PFSK-1 (cell line): Measurements from ENCODE around the gene TMEM250.

ENCODE experiments used
- POLR2AphosphoS5 ChIP-seq: IDR thresholded peaks from 2 replicates; pipeline ENCODE4 v1.6.1; 2012; ENCODE audit warnings: low read depth, mild to moderate bottlenecking, control low read depth, low read length, moderate library complexity
- REST ChIP-seq, 2 experiments: IDR thresholded peaks; 2 replicates each; pipeline versions ENCODE4 v1.6.1 to v1.8.0; 2011 to 2012; ENCODE audit warnings: low read depth in 2 of 2, low read length in 2 of 2, control low read depth in 1 of 2, inconsistent platforms in 1 of 2, mild to moderate bottlenecking in 1 of 2, moderate library complexity in 1 of 2; ENCODE audit not compliant: insufficient read depth in 1 of 2
- SIN3A ChIP-seq: IDR thresholded peaks from 2 replicates; pipeline ENCODE4 v1.6.1; 2012; ENCODE audit warnings: mild to moderate bottlenecking, low read length, moderate library complexity, borderline replicate concordance; ENCODE audit not compliant: insufficient read depth
- TAF1 ChIP-seq: IDR thresholded peaks from 2 replicates; pipeline ENCODE4 v1.6.1; 2012; ENCODE audit warnings: low read length, control low read depth, borderline replicate concordance; ENCODE audit not compliant: insufficient read depth

DNA sequence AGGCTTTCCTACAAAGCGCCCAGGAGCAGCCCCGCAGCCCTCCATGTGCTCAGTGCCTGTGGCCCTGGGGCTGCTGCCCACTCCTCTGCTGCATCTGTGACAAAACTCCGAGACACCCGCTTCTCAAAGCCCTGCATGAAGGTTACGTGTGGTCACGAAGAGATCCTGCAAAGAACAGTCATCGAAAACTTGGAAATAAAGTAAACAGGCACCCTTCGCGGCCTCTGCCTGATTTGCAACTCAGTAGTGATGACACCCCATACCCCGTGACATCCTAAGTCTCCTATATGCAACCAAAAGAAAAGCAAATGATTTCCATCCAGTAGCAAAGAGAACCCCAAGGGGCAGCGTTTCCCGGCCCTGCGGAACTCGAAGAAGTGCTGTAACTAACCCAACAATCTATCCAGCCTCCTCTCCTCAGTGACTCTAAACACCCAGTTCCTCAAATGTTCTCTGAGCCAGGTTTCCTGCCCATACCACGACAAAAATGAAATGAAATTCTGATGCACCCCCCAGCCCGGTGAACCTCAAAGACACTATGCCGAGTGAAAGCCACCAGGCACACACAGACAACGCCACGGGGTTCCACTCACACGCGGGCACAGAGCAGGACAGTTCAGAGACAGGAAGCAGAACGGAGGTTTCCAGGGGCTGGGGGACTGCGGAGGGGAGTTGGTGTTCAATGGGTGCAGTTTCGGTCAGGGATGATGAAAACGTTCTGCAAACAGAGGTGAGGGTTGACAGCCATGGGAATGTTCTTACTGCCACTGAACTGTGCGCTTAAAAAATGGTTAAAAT, 42.6 kb downstream of the TMEM250 start:
- TF ChIP-seq SIN3A (no peak), REST (IDR thresholded peaks at IDR 0.05; ENCODE audit: insufficient read depth in 1 of 2, low read depth in 2 of 2, low read length in 2 of 2) (no peak), POLR2AphosphoS5 (no peak), TAF1 (no peak)
